BJ (cell line): Measurements from ENCODE around the gene ENO3. TPM values are rescaled to one million over a fixed set of nuclear protein-coding genes. Genes with fewer than 3 reads are reported as not detected.

Experiments
- CTCF ChIA-PET: fragments of 350-600 bp; formaldehyde crosslinking; extraction: SDS; loops from one replicate; lab custom pipeline; 2021; ENCODE audit warnings: antibody characterized with exemption, inconsistent platforms; lab: Yijun Ruan, JAX
- POLR2A ChIA-PET: fragments of 300-600 bp; sonication (Branson Sonifier 250); formaldehyde crosslinking; extraction: SDS; loops from one replicate; lab custom pipeline; 2021; ENCODE audit warnings: antibody characterized with exemption; lab: Charles Lee
- DNase-seq: peaks from one replicate; pipeline ENCODE4 v3.0.0-alpha.2; 2011; ENCODE audit warnings: low read depth
- H3K27me3 ChIP-seq: 2 replicates; pipeline ENCODE4 v1.6.0; 2011; ENCODE audit warnings: low read length; ENCODE audit not compliant: control insufficient read depth, insufficient read depth
- H3K36me3 ChIP-seq: 2 replicates; pipeline ENCODE4 v1.5.1; 2011; ENCODE audit warnings: low read length; ENCODE audit not compliant: control insufficient read depth, insufficient read depth
- H3K4me3 ChIP-seq: 2 replicates; pipeline ENCODE4 v1.5.1; 2011; ENCODE audit warnings: low read depth, mild to moderate bottlenecking, control low read depth, low read length
- polyA plus RNA-seq: library from polyadenylated mRNA; depleted of rRNA; stranded (reverse); fragments of >200 nt; gene quantifications from 2 replicates; pipeline ENCODE4 v1.2.3, GENCODE V29; 2011
- TF ChIP-seq, protein P1 (sequence below): IDR thresholded peaks from 2 replicates; pipeline ENCODE4 v1.5.1; 2011; ENCODE audit warnings: low read depth, mild to moderate bottlenecking, control low read depth, inconsistent platforms, low read length, moderate library complexity; ENCODE audit not compliant: insufficient read depth

Gene ENO3
- polyA plus RNA-seq, 1 experiment = 5.9 TPM

DNA sequence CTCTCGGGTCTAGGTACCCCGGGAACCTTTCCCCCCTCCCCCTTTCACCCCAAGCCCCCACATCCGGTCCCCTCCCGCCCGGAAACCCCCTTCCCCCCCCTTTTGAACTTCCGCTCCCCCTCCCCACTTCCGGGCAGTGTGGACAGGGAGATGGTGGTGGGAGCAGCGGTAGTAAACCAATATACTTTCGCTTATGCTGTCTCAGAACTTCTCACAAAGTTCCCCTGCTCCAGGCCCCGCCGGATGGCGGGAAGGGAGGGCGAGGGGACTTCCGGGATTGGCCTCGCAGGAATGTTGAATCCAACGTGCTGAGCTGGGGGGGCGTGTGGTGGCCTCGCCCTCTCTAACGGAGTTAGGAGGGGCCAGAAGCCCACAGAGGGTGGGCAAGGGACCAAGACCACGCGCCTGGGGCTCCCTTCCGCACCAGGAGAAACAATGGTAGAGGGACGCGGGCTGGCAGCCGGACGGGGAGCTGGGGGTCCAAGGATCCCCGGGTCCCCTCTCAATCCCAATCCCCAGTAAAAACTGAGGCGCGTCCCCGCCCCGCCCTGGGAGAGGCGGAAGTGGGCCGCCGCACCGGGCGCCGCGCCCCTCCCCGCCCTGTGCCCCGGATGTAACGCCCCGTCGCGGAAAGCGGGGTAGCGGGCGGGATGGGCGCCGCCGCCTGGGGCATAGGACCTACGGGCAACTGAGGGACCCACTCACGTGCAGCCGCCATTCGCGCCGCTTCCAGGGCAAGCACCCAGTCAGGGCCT is 3.3 kb upstream of the ENO3 start:
- DNase-seq = no peak
- Histone ChIP-seq H3K36me3 (peaks cover 17% of the 10 kb centered on the region), H3K27me3 (no peaks in the 10 kb centered on the region), H3K4me3 (peak overlapping the region; percentile 92)
- ChIA-PET POLR2A (interaction anchor here (2.5 kb wide), 1 partner anchor 20 kb away, joined by 17 read pairs; the partner anchor contains the start of gene SPAG7), CTCF (interaction anchor here (1.3 kb wide), 1 partner anchor 39 kb away, joined by 4 read pairs; no protein-coding TSS in a partner anchor)
- TF ChIP-seq, protein P1, sequence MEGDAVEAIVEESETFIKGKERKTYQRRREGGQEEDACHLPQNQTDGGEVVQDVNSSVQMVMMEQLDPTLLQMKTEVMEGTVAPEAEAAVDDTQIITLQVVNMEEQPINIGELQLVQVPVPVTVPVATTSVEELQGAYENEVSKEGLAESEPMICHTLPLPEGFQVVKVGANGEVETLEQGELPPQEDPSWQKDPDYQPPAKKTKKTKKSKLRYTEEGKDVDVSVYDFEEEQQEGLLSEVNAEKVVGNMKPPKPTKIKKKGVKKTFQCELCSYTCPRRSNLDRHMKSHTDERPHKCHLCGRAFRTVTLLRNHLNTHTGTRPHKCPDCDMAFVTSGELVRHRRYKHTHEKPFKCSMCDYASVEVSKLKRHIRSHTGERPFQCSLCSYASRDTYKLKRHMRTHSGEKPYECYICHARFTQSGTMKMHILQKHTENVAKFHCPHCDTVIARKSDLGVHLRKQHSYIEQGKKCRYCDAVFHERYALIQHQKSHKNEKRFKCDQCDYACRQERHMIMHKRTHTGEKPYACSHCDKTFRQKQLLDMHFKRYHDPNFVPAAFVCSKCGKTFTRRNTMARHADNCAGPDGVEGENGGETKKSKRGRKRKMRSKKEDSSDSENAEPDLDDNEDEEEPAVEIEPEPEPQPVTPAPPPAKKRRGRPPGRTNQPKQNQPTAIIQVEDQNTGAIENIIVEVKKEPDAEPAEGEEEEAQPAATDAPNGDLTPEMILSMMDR = no peak

DNA sequence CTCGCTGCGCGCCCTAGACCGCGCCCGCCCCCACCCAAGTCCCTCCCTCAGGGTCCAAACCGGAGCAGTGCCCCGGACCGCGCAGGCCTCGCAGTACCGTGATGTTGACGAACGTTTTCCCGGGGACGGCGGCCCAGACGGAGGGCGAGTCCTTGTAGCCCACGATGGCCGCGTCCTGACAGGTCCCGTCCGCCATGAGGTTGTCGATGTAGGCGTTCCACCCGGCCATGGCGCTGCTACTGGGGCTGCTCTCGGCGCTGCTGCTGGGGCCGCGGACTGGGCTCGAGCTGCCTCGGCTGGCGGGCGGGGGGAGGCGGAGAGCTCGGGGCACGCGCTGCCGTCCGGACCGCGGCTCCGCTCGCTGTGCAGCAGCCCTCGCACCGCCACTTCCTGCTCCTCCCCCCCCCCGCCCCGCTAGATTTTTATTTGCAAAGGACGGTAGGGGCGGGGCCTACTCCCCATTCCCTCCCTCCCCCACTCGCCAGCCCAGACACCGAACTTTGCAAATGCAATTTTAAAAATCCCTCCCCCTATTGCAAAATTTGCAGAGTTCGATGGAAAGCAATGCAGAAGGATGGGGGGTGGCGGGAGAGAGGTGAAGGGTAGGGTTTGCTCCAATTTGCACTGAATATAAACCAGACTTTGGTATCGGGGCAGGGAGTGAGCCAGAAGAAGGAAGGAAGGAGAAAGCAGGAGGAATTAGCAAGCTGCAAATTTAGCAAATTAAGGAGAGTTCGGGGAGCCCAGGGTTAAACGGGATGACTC is 2.6 kb upstream of the ENO3 start, which contains the start of gene PFN1:
Gene PFN1 (minus strand): TSS at position 365 of the 765 bp plus-strand sequence. CDS start 136 bp downstream, at position 229.
- DNase-seq = peak; percentile 63
- no peaks in the 10 kb centered on the region for H3K27me3 ChIP-seq
- peak within 1 kb of the TSS; percentile 92 for H3K4me3 ChIP-seq
- H3K36me3 ChIP-seq = peaks cover 13% of the 10 kb centered on the region
- ChIA-PET CTCF (interaction anchor here (1.3 kb wide), 1 partner anchor 39 kb away, joined by 4 read pairs; no protein-coding TSS in a partner anchor), POLR2A (interaction anchor here (0.6 to 2.5 kb wide), 2 partner anchors 8 to 19 kb away, joined by 3 to 17 read pairs; partner anchors contain the start of genes RNF167 and SPAG7)
- TF ChIP-seq, protein P1 = no peak

DNA sequence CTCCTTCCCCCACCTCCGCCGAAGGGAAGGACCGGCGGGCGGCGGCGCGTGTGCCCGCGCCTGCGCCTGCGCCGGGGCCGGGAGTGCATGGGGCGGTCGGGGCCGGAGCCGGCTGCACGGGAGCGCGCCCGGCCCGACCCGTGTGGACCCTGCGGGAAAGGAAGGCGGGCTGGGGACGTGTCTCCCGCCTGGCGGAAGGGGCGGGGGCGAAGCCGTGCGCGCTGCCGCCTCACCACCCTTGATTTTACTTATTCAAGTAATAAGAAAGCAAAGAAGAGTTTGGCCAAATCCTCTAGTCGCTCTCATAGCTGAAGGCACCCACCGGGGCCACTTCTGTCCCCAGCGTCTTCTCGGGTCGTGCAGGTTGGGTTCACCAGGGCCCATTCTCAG is 2.0 kb upstream of the ENO3 start:
- ChIA-PET CTCF (no interaction called here), POLR2A (interaction anchor here (0.6 to 2.5 kb wide), 2 partner anchors 9 to 18 kb away, joined by 3 to 17 read pairs; partner anchors contain the start of genes RNF167 and SPAG7)

DNA sequence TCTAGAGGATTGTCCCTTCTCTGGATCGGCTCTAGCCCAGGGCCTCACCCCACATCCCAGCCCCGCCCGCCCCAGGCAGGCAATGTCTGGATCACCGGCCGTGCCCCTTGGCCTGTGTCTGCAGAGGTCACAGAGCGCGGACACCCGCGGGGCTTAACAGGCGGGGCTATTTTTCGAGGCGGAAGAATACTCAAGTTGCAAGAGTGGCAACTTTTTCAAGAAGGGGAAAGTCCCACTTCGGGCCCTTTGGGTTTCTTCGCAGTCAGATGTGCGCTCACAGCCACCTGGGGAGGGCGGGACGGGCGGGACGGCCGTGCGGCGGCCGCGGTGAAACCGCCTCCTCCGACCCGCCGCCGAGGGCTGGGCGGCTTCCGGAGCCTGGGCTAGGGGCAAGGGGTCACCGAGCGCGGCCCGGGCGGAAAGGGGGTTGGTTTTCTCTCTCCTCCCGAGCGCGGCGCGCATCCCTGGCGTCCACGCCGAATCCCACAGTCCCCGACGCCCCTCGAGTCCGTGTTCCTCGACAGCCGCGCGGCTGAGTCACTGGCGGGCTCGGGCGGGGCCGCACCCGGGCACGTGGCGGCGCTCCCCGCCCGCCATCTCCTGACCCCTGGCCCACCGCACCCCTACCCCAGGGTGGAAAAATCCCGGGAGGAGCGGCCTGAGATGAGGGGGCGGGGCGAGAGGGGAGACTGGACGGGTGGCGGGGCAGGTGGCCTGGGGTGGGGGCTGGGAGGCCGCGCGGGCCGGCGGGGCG is 1.4 kb upstream of the ENO3 start:
- TF ChIP-seq, protein P1 = no peak
- Histone ChIP-seq H3K36me3 (peaks cover 12% of the 10 kb centered on the region), H3K4me3 (peak overlapping the region; percentile 92), H3K27me3 (no peaks in the 10 kb centered on the region)
- ChIA-PET POLR2A (interaction anchor here (0.6 to 2.5 kb wide), 3 partner anchors 9 to 18 kb away, joined by 3 to 17 read pairs (median 3); partner anchors contain the start of genes RNF167 and SPAG7), CTCF (no interaction called here)
- DNase-seq = no peak

More for the DNA sequence above, 2.0 kb upstream of the ENO3 start:
- H3K27me3 ChIP-seq = no peaks in the 10 kb centered on the region
- peak; percentile 60 for DNase-seq
- peaks cover 13% of the 10 kb centered on the region for H3K36me3 ChIP-seq
- peak overlapping the region; percentile 92 for H3K4me3 ChIP-seq
- TF ChIP-seq, protein P1 = no peak
